Progenitor cell of endocrine pancreas (in vitro differentiated cells): Measurements from ENCODE around the gene GUCY1B1. TPM values are rescaled to one million over a fixed set of nuclear protein-coding genes. Genes with fewer than 3 reads are reported as not detected.

Experiments used
- DNase-seq: peaks from one replicate; pipeline ENCODE4 v3.0.0; 2021; ENCODE audit warnings: low spot score; ENCODE audit not compliant: unreplicated experiment
- H3K27ac Mint-ChIP-seq: 2 replicates; pipeline ENCODE4 v1.8.0; 2021; ENCODE audit warnings: mild to moderate bottlenecking, moderate library complexity, mixed read lengths
- H3K27me3 Mint-ChIP-seq: 2 replicates; pipeline ENCODE4 v1.8.0; 2021; ENCODE audit warnings: mixed read lengths
- H3K36me3 Mint-ChIP-seq: 2 replicates; pipeline ENCODE4 v1.8.0; 2022; ENCODE audit warnings: mixed read lengths; ENCODE audit not compliant: insufficient read depth
- H3K4me1 Mint-ChIP-seq: 2 replicates; pipeline ENCODE4 v1.8.0; 2021; ENCODE audit warnings: low read depth, mixed read lengths
- H3K4me3 Mint-ChIP-seq: 2 replicates; pipeline ENCODE4 v1.8.0; 2021; ENCODE audit warnings: low read depth, mild to moderate bottlenecking, moderate library complexity, mixed read lengths
- H3K9me3 Mint-ChIP-seq: 2 replicates; pipeline ENCODE4 v1.8.0; 2021; ENCODE audit warnings: low read depth, mixed read lengths
- CTCF ChIP-seq: fragments of 200-600 bp; sonication (generic); IDR thresholded peaks from one replicate; pipeline ENCODE4 v1.5.0; 2021; ENCODE audit warnings: antibody characterized with exemption, mild to moderate bottlenecking; ENCODE audit not compliant: unreplicated experiment
- total RNA-seq: library from RNA; stranded (reverse); gene quantifications from 2 replicates; pipeline ENCODE4 v1.2.1, GENCODE V29; 2021

GUCY1B1 gene
- total RNA-seq, 1 donor from 2014 or later = 1.5 TPM

GRCh38 chr4:155766622-155767021, 7.8 kb downstream of the GUCY1B1 start:
- no peaks in the 10 kb centered on the region for H3K36me3 Mint-ChIP-seq
- no peaks in the 10 kb centered on the region for H3K4me1 Mint-ChIP-seq
- DNase-seq = no peak
- no peak overlapping the region for H3K27ac Mint-ChIP-seq
- no peak for TF ChIP-seq CTCF
- no peaks in the 10 kb centered on the region for H3K9me3 Mint-ChIP-seq
- H3K27me3 Mint-ChIP-seq = no peaks in the 10 kb centered on the region
- no peak overlapping the region for H3K4me3 Mint-ChIP-seq

- Mint-ChIP-seq H3K4me3 (no peak overlapping the region), H3K9me3 (no peaks in the 10 kb centered on the region), H3K36me3 (no peaks in the 10 kb centered on the region), H3K27ac (no peak overlapping the region), H3K4me1 (no peaks in the 10 kb centered on the region), H3K27me3 (no peaks in the 10 kb centered on the region)
- no peak for TF ChIP-seq CTCF
- DNase-seq = no peak
Observed at GRCh38 chr4:155768370-155768769, 9.5 kb downstream of the GUCY1B1 start.

DNA sequence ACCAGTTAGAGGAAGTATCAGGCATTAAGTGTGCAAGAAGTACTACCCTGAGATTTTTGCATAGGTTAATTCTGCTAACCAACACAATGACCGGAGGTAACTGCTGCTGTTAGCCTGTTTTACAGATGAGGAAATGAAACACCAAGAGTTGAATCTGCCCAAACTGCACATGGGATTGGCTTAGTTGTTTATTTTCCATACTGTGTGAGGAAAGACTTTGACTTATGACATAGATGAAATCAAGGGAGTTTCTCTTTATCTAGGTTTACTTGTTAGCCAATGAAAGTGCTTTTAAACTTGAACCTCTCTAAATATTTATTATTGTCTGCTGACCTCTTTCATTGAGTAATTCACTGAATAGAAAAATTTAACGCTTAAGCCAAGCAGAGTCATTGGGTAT, 10.3 kb downstream of the GUCY1B1 start:
- Mint-ChIP-seq H3K9me3 (no peaks in the 10 kb centered on the region), H3K4me3 (no peak overlapping the region), H3K27ac (no peak overlapping the region), H3K36me3 (no peaks in the 10 kb centered on the region), H3K4me1 (no peaks in the 10 kb centered on the region), H3K27me3 (no peaks in the 10 kb centered on the region)
- DNase-seq = no peak
- TF ChIP-seq CTCF = no peak

DNA sequence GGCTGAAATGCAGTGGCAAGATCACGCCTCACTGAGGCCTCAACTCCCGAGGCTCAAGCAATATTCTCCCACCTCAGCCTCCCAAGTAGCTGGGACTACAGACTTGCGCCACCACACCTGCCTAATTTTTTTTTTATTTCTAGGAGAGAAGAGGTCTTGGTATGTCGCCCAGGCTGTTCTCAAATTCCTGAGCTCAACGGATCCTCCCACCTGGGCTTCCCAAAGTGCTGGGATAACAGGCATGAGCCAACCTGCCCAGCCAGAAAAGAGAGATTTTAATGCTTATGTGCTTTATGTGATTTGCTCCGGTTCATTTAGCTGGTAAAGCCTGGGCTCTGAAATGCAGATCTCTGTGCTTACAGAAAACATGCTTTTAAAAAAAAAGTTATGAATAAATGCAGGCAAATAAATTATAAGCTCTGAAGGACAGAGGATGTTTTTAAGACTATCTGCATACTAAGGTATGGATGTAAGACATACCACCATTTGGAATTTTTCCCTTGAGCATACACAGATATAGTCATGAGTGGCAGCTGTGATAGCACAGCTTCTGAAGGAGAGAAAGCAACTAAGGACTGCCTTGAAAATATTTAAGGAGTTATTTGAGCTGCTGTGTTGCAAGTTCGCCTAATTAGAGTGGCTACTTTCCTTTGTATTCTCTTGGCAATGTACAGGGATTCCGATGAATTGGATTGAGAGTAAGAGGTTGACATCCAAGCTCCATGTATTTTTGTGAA, 13.8 kb downstream of the GUCY1B1 start:
- H3K4me1 Mint-ChIP-seq = no peaks in the 10 kb centered on the region
- no peaks in the 10 kb centered on the region for H3K9me3 Mint-ChIP-seq
- no peaks in the 10 kb centered on the region for H3K27me3 Mint-ChIP-seq
- no peak overlapping the region for H3K4me3 Mint-ChIP-seq
- TF ChIP-seq CTCF = no peak
- no peaks in the 10 kb centered on the region for H3K36me3 Mint-ChIP-seq
- DNase-seq = no peak
- no peak overlapping the region for H3K27ac Mint-ChIP-seq

DNA sequence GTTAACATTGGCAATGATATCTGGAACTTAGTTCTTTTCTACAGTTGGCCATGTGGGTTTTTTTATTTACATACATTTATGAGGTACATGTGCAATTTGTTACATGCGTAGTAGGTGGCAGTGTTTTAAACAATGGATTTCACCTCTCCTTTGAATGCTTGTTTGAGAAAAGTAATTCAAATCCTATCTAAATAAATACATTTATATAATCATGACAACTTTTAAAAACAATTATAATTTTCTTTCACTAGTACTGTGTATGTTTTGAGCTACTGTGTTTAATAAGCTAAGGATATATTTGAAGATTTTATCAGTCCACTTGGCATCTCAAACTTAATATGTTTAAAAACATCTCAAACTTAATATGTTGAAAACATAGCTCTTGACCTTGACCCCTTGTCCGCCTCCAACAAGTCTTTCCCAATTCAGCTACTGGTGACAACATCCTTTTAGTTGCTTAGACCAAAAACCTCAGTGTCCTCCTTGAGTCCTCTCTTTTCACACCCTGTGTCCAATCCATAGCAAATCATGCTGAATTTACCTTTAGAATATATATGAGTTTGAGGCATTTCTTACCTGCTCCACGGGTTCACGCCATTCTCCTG, 14.5 kb downstream of the GUCY1B1 start:
- DNase-seq = no peak
- H3K4me1 Mint-ChIP-seq = peaks cover 5% of the 10 kb centered on the region
- TF ChIP-seq CTCF = no peak
- no peak overlapping the region for H3K27ac Mint-ChIP-seq
- no peak overlapping the region for H3K4me3 Mint-ChIP-seq
- no peaks in the 10 kb centered on the region for H3K9me3 Mint-ChIP-seq
- H3K36me3 Mint-ChIP-seq = no peaks in the 10 kb centered on the region
- H3K27me3 Mint-ChIP-seq = no peaks in the 10 kb centered on the region
